Spleen (tissue), 7 donors: ENCODE results near the gene RNASE8.

ENCODE experiments used
- POLR2AphosphoS5 ChIP-seq, 3 donors: sonication (generic); formaldehyde crosslinking; IDR thresholded peaks; one replicate each; pipeline ENCODE4 v1.5.1; 2017; ENCODE audit warnings: antibody characterized with exemption in 3 of 3
- TF ChIP-seq, protein P1 (sequence below), 11 experiments: fragments of 200-600 bp in 7 of 11; fragments of 450-650 bp in 4 of 11; sonication (generic) in 4 of 11; IDR thresholded peaks in 8 of 11; conservative IDR thresholded peaks in 3 of 11; 1 replicate in 7 of 11; 2 replicates in 4 of 11; pipeline versions ENCODE4 v1.4.0 to v1.8.0; 2016 to 2021; ENCODE audit warnings: antibody characterized with exemption in 11 of 11, inconsistent platforms in 4 of 11, mild to moderate bottlenecking in 1 of 11
- donor health status: DM: no; HTN: no; CAD: no; lungs with moderate emphysema.
- donor health status: DM: no; HTN: no; CAD: no.
- donor health status: DM: no; HTN: no; CAD: no.

DNA sequence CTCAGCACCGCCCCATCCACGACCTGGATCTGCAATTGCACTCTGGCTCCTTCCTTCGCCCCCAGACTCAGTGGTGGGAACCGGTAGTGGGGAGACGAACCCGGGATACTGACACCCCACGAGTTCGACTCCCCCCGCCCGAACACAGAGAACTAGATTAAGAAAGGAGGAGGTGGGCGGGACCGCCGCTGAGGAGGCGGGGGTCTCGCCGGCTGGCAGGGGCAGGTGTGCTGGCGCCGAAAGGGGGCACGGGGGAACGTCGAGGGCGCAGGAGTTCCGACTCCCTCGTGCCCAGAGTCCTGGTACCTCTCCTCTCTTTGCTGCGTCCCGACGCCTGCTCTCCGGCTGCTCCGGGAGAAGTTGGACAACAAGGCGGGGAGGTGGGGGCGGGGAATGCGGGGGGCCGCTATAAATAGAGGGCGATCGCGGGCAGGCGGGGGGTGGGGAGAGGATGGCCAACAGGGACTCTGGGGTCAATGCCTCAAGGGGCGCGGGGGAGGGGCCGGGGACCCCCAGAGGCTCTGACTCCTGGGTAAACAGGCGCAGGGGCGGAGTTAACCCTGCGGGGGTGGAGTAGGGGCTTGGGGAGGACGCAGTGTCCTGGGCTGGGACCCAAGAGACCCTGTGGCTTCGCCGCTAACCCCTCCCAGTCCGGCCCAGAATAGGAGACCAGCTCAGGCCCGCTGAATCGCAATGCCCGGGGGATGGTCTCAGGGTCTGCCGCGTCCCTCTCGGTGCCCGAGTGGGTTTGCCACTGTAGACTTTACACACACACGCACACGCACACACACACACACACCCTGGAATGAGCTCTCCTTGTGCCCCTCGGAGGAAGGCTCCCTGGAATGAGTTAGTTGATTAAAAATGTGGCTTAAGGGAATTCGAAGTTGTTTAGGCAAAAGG is 32.0 kb upstream of the RNASE8 start:
- TF ChIP-seq, protein P1, sequence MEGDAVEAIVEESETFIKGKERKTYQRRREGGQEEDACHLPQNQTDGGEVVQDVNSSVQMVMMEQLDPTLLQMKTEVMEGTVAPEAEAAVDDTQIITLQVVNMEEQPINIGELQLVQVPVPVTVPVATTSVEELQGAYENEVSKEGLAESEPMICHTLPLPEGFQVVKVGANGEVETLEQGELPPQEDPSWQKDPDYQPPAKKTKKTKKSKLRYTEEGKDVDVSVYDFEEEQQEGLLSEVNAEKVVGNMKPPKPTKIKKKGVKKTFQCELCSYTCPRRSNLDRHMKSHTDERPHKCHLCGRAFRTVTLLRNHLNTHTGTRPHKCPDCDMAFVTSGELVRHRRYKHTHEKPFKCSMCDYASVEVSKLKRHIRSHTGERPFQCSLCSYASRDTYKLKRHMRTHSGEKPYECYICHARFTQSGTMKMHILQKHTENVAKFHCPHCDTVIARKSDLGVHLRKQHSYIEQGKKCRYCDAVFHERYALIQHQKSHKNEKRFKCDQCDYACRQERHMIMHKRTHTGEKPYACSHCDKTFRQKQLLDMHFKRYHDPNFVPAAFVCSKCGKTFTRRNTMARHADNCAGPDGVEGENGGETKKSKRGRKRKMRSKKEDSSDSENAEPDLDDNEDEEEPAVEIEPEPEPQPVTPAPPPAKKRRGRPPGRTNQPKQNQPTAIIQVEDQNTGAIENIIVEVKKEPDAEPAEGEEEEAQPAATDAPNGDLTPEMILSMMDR (IDR thresholded peaks at IDR 0.05 in 8 of 11, conservative IDR thresholded peaks at IDR 0.05 in 3 of 11): peak in 1 of 11 experiments; percentile 1
- peak in 2 of 3 donors; percentile 5 to 24 for TF ChIP-seq POLR2AphosphoS5 (IDR thresholded peaks at IDR 0.05)
